K562 (cell line): ENCODE measurements around the gene RFC2. TPM values are rescaled to one million over a fixed set of nuclear protein-coding genes. Genes with fewer than 3 reads are reported as not detected.

Experiments used
- CREB3 ChIP-seq: fragments of 450-650 bp; conservative IDR thresholded peaks from 2 replicates; pipeline ENCODE4 v1.6.1; 2016; ENCODE audit warnings: missing genetic modification characterization, low read depth, mild to moderate bottlenecking, missing compliant biosample characterization, moderate library complexity
- E4F1 ChIP-seq: fragments of 250-450 bp; sonication (Bioruptor Pico); IDR thresholded peaks from 2 replicates; pipeline ENCODE4 v1.5.0; 2021; ENCODE audit warnings: mild to moderate bottlenecking, borderline replicate concordance
- HDAC6 ChIP-seq: IDR thresholded peaks from 2 replicates; pipeline ENCODE4 v1.6.1; 2012; ENCODE audit warnings: low read depth, mild to moderate bottlenecking, control low read depth, inconsistent platforms, low read length, moderate library complexity
- PRDM10 ChIP-seq: fragments of 450-650 bp; IDR thresholded peaks from 2 replicates; pipeline ENCODE4 v1.6.1; 2018; ENCODE audit not compliant: partially characterized antibody
- SNIP1 ChIP-seq: fragments of 450-650 bp; IDR thresholded peaks from 2 replicates; pipeline ENCODE4 v1.7.1; 2017; ENCODE audit warnings: low read depth, mild to moderate bottlenecking
- TCFL5 ChIP-seq: fragments of 250-450 bp; sonication (Bioruptor Pico); conservative IDR thresholded peaks from 2 replicates; pipeline ENCODE4 v1.6.1; 2021; ENCODE audit warnings: mild to moderate bottlenecking, moderate library complexity, matching md5 sums
- ZNF134 ChIP-seq: fragments of 250-450 bp; sonication (Bioruptor Pico); conservative IDR thresholded peaks from 2 replicates; pipeline ENCODE4 v1.4.0; 2020
- ZNF184 ChIP-seq: sonication (generic); formaldehyde crosslinking; IDR thresholded peaks from 2 replicates; pipeline ENCODE4 v1.5.0; 2020; ENCODE audit warnings: missing genetic modification reagents
- ZNF324 ChIP-seq: fragments of 250-450 bp; sonication (Bioruptor Pico); IDR thresholded peaks from 2 replicates; pipeline ENCODE4 v1.4.0; 2020; ENCODE audit warnings: mild to moderate bottlenecking
- polyA plus RNA-seq, 8 experiments: library from polyadenylated mRNA; depleted of rRNA in 4 of 8; stranded (reverse) in 5 of 8; unstranded in 3 of 8; fragments of >200 nt; fragmentation: Nextera tagmentation in 2 of 8; fragmentation: Illumina TruSeq in 1 of 8; extraction: Ambion mirVana in 2 of 8; extraction: Trizol in 1 of 8; gene quantifications; 2 replicates each; pipeline versions ENCODE4 v1.2.1 to v1.2.3, GENCODE V29; 2011 to 2014; ENCODE audit warnings: inconsistent platforms in 1 of 8, missing spikeins in 1 of 8
- total RNA-seq, 7 experiments: library from RNA; depleted of rRNA in 6 of 7; stranded (reverse); fragments of >200 nt in 6 of 7; fragmentation: Illumina TruSeq in 2 of 7; extraction: Trizol in 2 of 7; gene quantifications; 2 replicates each; pipeline versions ENCODE4 v1.2.1 to v1.2.3, GENCODE V29; 2011 to 2021; ENCODE audit warnings: low replicate concordance in 1 of 7
- TF ChIP-seq, protein P1 (sequence below): sonication (generic); formaldehyde crosslinking; IDR thresholded peaks from 2 replicates; pipeline ENCODE4 v1.8.0; 2023; ENCODE audit warnings: mild to moderate bottlenecking, missing genetic modification reagents
- TF ChIP-seq, protein P2 (sequence below), 2 experiments: IDR thresholded peaks; 2 replicates each; pipeline ENCODE4 v1.6.1; 2011; ENCODE audit warnings: borderline replicate concordance in 1 of 2, control low read depth in 1 of 2, low read depth in 1 of 2, low read length in 1 of 2, mild to moderate bottlenecking in 1 of 2, mixed read lengths in 1 of 2, moderate library complexity in 1 of 2; ENCODE audit not compliant: insufficient read depth in 1 of 2, insufficient read length in 1 of 2, poor library complexity in 1 of 2, severe bottlenecking in 1 of 2; ENCODE audit errors: extremely low read depth in 1 of 2

Gene RFC2
- total and polyA plus RNA-seq, 9 of the 15 experiments (the other 6 are each of a cell fraction or from before 2014, with no cell fraction given) = 32.5 to 161 (median 102) TPM

DNA sequence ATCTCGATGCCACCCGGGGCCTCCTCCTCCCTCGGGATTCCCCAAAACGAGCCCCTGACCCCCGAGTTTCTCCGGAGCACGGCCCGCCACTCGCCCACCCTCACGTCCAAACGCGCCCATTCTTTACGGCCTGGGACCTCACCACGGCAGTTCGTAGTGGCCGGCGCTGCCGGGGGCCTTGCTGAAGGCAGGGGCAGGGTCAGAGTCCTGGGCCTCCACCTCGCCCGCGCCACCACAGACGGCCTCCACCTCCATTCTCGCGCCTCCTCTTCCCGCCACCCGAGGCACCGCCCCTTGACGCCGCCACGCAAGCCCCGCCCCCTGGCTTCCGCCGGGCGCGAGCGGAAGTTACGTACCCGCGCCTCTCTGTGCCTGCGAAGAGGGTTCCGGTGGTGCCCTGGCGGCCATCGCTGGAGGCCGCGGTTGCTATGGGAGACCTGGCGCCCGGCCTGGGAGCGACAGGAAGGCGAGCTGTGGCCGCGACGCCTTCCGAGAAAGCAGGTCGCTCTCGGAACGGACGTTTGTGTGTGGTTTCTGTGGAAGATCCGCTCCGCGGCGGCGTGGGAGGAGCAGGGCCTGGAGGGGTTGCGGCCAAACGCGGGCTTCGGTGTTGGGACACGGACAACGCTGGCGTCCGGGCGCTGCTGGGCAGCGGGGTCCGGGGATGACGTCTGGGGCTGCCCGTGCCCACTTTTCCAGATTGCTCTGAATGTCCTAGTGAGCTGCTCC, at the start of gene RFC2 (continued):
- TF ChIP-seq, protein P1, sequence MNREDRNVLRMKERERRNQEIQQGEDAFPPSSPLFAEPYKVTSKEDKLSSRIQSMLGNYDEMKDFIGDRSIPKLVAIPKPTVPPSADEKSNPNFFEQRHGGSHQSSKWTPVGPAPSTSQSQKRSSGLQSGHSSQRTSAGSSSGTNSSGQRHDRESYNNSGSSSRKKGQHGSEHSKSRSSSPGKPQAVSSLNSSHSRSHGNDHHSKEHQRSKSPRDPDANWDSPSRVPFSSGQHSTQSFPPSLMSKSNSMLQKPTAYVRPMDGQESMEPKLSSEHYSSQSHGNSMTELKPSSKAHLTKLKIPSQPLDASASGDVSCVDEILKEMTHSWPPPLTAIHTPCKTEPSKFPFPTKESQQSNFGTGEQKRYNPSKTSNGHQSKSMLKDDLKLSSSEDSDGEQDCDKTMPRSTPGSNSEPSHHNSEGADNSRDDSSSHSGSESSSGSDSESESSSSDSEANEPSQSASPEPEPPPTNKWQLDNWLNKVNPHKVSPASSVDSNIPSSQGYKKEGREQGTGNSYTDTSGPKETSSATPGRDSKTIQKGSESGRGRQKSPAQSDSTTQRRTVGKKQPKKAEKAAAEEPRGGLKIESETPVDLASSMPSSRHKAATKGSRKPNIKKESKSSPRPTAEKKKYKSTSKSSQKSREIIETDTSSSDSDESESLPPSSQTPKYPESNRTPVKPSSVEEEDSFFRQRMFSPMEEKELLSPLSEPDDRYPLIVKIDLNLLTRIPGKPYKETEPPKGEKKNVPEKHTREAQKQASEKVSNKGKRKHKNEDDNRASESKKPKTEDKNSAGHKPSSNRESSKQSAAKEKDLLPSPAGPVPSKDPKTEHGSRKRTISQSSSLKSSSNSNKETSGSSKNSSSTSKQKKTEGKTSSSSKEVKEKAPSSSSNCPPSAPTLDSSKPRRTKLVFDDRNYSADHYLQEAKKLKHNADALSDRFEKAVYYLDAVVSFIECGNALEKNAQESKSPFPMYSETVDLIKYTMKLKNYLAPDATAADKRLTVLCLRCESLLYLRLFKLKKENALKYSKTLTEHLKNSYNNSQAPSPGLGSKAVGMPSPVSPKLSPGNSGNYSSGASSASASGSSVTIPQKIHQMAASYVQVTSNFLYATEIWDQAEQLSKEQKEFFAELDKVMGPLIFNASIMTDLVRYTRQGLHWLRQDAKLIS (CRISPR knock-in tag) = peak; percentile 88
- TF ChIP-seq TCFL5 (CRISPR knock-in tag) (no peak), PRDM10 (peak; percentile 13), ZNF324 (CRISPR knock-in tag) (no peak), HDAC6 (no peak), ZNF184 (CRISPR knock-in tag) (no peak), E4F1 (CRISPR knock-in tag) (no peak), CREB3 (tag) (0 out of 2 replicates have a peak, but pooled peaks have one; percentile 13), ZNF134 (CRISPR knock-in tag) (no peak), SNIP1 (no peak)
- TF ChIP-seq, protein P2, sequence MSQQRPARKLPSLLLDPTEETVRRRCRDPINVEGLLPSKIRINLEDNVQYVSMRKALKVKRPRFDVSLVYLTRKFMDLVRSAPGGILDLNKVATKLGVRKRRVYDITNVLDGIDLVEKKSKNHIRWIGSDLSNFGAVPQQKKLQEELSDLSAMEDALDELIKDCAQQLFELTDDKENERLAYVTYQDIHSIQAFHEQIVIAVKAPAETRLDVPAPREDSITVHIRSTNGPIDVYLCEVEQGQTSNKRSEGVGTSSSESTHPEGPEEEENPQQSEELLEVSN (IDR thresholded peaks at IDR 0.05; ENCODE audit: borderline replicate concordance in 1 of 2, extremely low read depth in 1 of 2, insufficient read depth in 1 of 2, insufficient read length in 1 of 2, low read depth in 1 of 2, low read length in 1 of 2, poor library complexity in 1 of 2, severe bottlenecking in 1 of 2) = peak; percentile 97 to 98
